HEK293 (cell line): ENCODE results near the gene ZNF507.

ENCODE experiments used
- BCL6B ChIP-seq: fragments of 450-650 bp; formaldehyde crosslinking; IDR thresholded peaks from 2 replicates; pipeline ENCODE4 v1.5.1; 2017; ENCODE audit warnings: missing biosample characterization, missing genetic modification characterization
- KLF17 ChIP-seq: fragments of 450-650 bp; formaldehyde crosslinking; IDR thresholded peaks from 2 replicates; pipeline ENCODE4 v1.5.1; 2016; ENCODE audit warnings: missing biosample characterization, missing genetic modification characterization
- PRDM10 ChIP-seq: fragments of 450-650 bp; formaldehyde crosslinking; IDR thresholded peaks from 2 replicates; pipeline ENCODE4 v1.5.1; 2016; ENCODE audit warnings: missing biosample characterization, missing genetic modification characterization
- WT1 ChIP-seq: fragments of 450-650 bp; formaldehyde crosslinking; IDR thresholded peaks from 2 replicates; pipeline ENCODE4 v1.5.1; 2016; ENCODE audit warnings: missing biosample characterization, missing genetic modification characterization
- ZBTB10 ChIP-seq: fragments of 450-650 bp; formaldehyde crosslinking; IDR thresholded peaks from 2 replicates; pipeline ENCODE4 v1.5.1; 2016; ENCODE audit warnings: missing biosample characterization, missing genetic modification characterization
- ZBTB26 ChIP-seq: fragments of 450-650 bp; formaldehyde crosslinking; optimal IDR thresholded peaks from 2 replicates; pipeline ENCODE3; 2016; ENCODE audit warnings: missing biosample characterization, mild to moderate bottlenecking, missing genetic modification characterization
- ZBTB49 ChIP-seq: fragments of 450-650 bp; formaldehyde crosslinking; IDR thresholded peaks from 2 replicates; pipeline ENCODE4 v1.5.1; 2016; ENCODE audit warnings: missing biosample characterization, missing genetic modification characterization, low read depth
- ZFP69B ChIP-seq: fragments of 450-650 bp; formaldehyde crosslinking; IDR thresholded peaks from 2 replicates; pipeline ENCODE4 v1.5.1; 2016; ENCODE audit warnings: missing biosample characterization, missing genetic modification characterization
- ZNF138 ChIP-seq: fragments of 450-650 bp; formaldehyde crosslinking; IDR thresholded peaks from 2 replicates; pipeline ENCODE4 v1.5.1; 2016; ENCODE audit warnings: missing biosample characterization, missing genetic modification characterization, borderline replicate concordance
- ZNF239 ChIP-seq: fragments of 450-650 bp; formaldehyde crosslinking; IDR thresholded peaks from 2 replicates; pipeline ENCODE4 v1.5.1; 2016; ENCODE audit warnings: missing biosample characterization, missing genetic modification characterization
- ZNF24 ChIP-seq: fragments of 450-650 bp; formaldehyde crosslinking; IDR thresholded peaks from 2 replicates; pipeline ENCODE4 v1.5.1; 2016; ENCODE audit warnings: missing biosample characterization, missing genetic modification characterization
- ZNF26 ChIP-seq: fragments of 450-650 bp; formaldehyde crosslinking; IDR thresholded peaks from 2 replicates; pipeline ENCODE4 v1.5.1; 2016; ENCODE audit warnings: missing biosample characterization, missing genetic modification characterization
- ZNF302 ChIP-seq: fragments of 450-650 bp; formaldehyde crosslinking; IDR thresholded peaks from 2 replicates; pipeline ENCODE4 v1.5.1; 2016; ENCODE audit warnings: missing biosample characterization, missing genetic modification characterization, low read depth
- ZNF37A ChIP-seq: fragments of 450-650 bp; IDR thresholded peaks from 2 replicates; pipeline ENCODE4 v1.5.1; 2018; ENCODE audit warnings: missing biosample characterization, missing genetic modification characterization
- ZNF544 ChIP-seq: fragments of 450-650 bp; formaldehyde crosslinking; IDR thresholded peaks from 2 replicates; pipeline ENCODE4 v1.5.0; 2017; ENCODE audit warnings: missing biosample characterization, missing genetic modification characterization
- ZNF677 ChIP-seq: fragments of 450-650 bp; IDR thresholded peaks from 2 replicates; pipeline ENCODE4 v1.5.0; 2018; ENCODE audit warnings: missing biosample characterization, mild to moderate bottlenecking, missing genetic modification characterization, moderate library complexity
- ZNF704 ChIP-seq: fragments of 450-650 bp; formaldehyde crosslinking; IDR thresholded peaks from 2 replicates; pipeline ENCODE4 v1.5.1; 2016; ENCODE audit warnings: missing biosample characterization, missing genetic modification characterization
- ZNF837 ChIP-seq: fragments of 450-650 bp; formaldehyde crosslinking; IDR thresholded peaks from 2 replicates; pipeline ENCODE4 v1.5.1; 2016; ENCODE audit warnings: missing biosample characterization, missing genetic modification characterization
- ZNF843 ChIP-seq: fragments of 450-650 bp; formaldehyde crosslinking; IDR thresholded peaks from 2 replicates; pipeline ENCODE4 v1.5.1; 2016; ENCODE audit warnings: missing biosample characterization, missing genetic modification characterization
- ZSCAN30 ChIP-seq: fragments of 450-650 bp; IDR thresholded peaks from 2 replicates; pipeline ENCODE4 v1.5.1; 2018; ENCODE audit warnings: missing biosample characterization, mild to moderate bottlenecking, missing genetic modification characterization, moderate library complexity

The ZNF507 gene

GRCh38 chr19:32405431-32406160, 60.2 kb downstream of the ZNF507 start, which contains the start of gene DPY19L3 (continued):
- no peak; the same call in 1 of the 2 replicates for TF ChIP-seq WT1 (tag by site-specific recombination)
- peak; percentile 81 for TF ChIP-seq KLF17
- TF ChIP-seq ZNF837 (tag by site-specific recombination), result no peak
- TF ChIP-seq ZBTB49 (tag by site-specific recombination), result no peak
- no peak for TF ChIP-seq ZNF26 (tag by site-specific recombination)
- TF ChIP-seq ZNF677, result peak; percentile 77
- TF ChIP-seq ZNF24 (tag by site-specific recombination), result peak; percentile 79
- TF ChIP-seq ZSCAN30, result peak; percentile 77
- no peak for TF ChIP-seq ZNF544 (tag by site-specific recombination)
- TF ChIP-seq ZNF843 (tag by site-specific recombination), result peak; percentile 85
- no peak for TF ChIP-seq ZNF302 (tag by site-specific recombination)
- TF ChIP-seq BCL6B (tag by site-specific recombination), result no peak
- peak; percentile 63 for TF ChIP-seq PRDM10
- TF ChIP-seq ZBTB10 (tag by site-specific recombination), result peak; percentile 93
- TF ChIP-seq ZFP69B (tag by site-specific recombination), result 0 out of 2 replicates have a peak, but pooled peaks have one; percentile 66
- TF ChIP-seq ZNF239 (tag by site-specific recombination), result no peak
- peak; percentile 99 for TF ChIP-seq ZBTB26 (tag by site-specific recombination)
- TF ChIP-seq ZNF704 (tag by site-specific recombination), result no peak
- no peak for TF ChIP-seq ZNF138
- 0 out of 2 replicates have a peak, but pooled peaks have one; percentile 27 for TF ChIP-seq ZNF37A (tag by site-specific recombination)
